ENCODE results near the gene KBTBD4. TPM values are rescaled to one million over a fixed set of nuclear protein-coding genes. Genes with fewer than 3 reads are reported as not detected.

Gene KBTBD4
- total RNA-seq, 1 donor from 2014 or later = 20.4 TPM

- intact Hi-C loops (cut with micrococcal nuclease) = no loop called here
- no peaks in the 10 kb centered on the region for H3K36me3 Mint-ChIP-seq (ENCODE audit: low read depth)
- no peak overlapping the region for H3K27ac Mint-ChIP-seq
- no peak overlapping the region for H3K4me3 Mint-ChIP-seq
- ATAC-seq (ENCODE audit: low read depth) = no peak
- H3K27me3 Mint-ChIP-seq = peaks cover 2% of the 10 kb centered on the region
- ChIA-PET CTCF (no interaction called here), POLR2A (interaction anchor here (0.5 kb wide), 1 partner anchor 103 kb away, joined by 3 read pairs; no protein-coding TSS in a partner anchor)
- peaks cover 8% of the 10 kb centered on the region for H3K4me1 Mint-ChIP-seq
- no peak for DNase-seq
- TF ChIP-seq, protein P1, sequence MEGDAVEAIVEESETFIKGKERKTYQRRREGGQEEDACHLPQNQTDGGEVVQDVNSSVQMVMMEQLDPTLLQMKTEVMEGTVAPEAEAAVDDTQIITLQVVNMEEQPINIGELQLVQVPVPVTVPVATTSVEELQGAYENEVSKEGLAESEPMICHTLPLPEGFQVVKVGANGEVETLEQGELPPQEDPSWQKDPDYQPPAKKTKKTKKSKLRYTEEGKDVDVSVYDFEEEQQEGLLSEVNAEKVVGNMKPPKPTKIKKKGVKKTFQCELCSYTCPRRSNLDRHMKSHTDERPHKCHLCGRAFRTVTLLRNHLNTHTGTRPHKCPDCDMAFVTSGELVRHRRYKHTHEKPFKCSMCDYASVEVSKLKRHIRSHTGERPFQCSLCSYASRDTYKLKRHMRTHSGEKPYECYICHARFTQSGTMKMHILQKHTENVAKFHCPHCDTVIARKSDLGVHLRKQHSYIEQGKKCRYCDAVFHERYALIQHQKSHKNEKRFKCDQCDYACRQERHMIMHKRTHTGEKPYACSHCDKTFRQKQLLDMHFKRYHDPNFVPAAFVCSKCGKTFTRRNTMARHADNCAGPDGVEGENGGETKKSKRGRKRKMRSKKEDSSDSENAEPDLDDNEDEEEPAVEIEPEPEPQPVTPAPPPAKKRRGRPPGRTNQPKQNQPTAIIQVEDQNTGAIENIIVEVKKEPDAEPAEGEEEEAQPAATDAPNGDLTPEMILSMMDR (IDR thresholded peaks at IDR 0.05) = no peak
- H3K9me3 Mint-ChIP-seq = no peaks in the 10 kb centered on the region
Measured at GRCh38 chr11:47606731-47607130, 28.0 kb upstream of the KBTBD4 start.

- intact Hi-C loops (cut with micrococcal nuclease) = no loop called here
- POLR2A ChIA-PET = no interaction called here
- no peak overlapping the region for H3K4me3 Mint-ChIP-seq
- peaks cover under 1% of the 10 kb centered on the region for H3K4me1 Mint-ChIP-seq
- H3K27me3 Mint-ChIP-seq = peaks cover 2% of the 10 kb centered on the region
- H3K27ac Mint-ChIP-seq = no peak overlapping the region
- TF ChIP-seq, protein P1 (IDR thresholded peaks at IDR 0.05) = no peak
- no peak for ATAC-seq (ENCODE audit: low read depth)
- no peaks in the 10 kb centered on the region for H3K9me3 Mint-ChIP-seq
- CTCF ChIA-PET = no interaction called here
- no peak for DNase-seq
- H3K36me3 Mint-ChIP-seq (ENCODE audit: low read depth) = no peaks in the 10 kb centered on the region
Measured at GRCh38 chr11:47605921-47606320, 27.2 kb upstream of the KBTBD4 start.

DNA sequence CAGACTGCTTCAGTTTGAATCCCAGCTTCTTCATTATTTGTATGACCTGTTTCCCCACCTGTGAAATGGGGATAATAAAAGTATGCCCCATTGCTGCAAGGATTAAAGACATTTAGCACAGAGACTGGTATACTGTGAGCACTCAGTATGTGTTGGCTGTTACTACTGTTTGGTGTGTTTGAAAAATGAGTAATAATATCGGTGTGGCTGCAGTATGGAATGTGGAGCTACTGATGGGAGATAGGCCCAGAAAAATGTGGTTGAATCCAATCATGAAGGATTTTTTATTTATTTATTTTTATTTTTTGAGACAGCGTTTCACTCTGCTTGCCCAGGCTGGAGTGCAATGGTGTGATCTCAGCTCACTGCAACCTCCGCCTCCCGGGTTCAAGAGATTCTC lies 24.5 kb upstream of the KBTBD4 start:
- Mint-ChIP-seq H3K9me3 (no peaks in the 10 kb centered on the region), H3K4me3 (no peak overlapping the region), H3K27me3 (peaks cover 2% of the 10 kb centered on the region), H3K4me1 (no peaks in the 10 kb centered on the region), H3K36me3 (ENCODE audit: low read depth) (no peaks in the 10 kb centered on the region), H3K27ac (no peak overlapping the region)
- no peak for ATAC-seq (ENCODE audit: low read depth)
- POLR2A ChIA-PET = no interaction called here
- intact Hi-C loops (cut with micrococcal nuclease) = no loop called here
- DNase-seq = no peak
- CTCF ChIA-PET = no interaction called here
- TF ChIP-seq, protein P1 (IDR thresholded peaks at IDR 0.05) = no peak

DNA sequence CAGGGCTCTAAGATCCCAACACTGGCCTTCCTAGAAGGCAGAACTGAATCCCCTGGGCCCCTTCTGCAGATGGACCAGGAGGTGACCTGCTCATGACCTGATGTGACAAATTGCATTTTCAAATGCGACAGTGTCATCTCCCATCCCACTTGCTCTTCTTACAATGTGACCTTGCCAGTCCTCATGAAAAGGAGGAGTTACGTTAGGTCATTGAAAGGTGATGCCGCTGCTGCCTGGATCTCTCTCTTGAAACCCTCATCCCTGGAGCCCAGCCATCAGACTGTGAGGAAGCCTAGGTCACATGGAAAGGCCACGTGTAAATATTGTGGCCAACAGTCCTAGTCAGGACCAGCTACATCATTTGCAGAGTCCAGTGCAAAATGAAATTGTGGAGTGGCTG lies 21.1 kb upstream of the KBTBD4 start:
- Mint-ChIP-seq H3K27ac (no peak overlapping the region), H3K27me3 (peaks cover 10% of the 10 kb centered on the region), H3K9me3 (no peaks in the 10 kb centered on the region), H3K36me3 (ENCODE audit: low read depth) (no peaks in the 10 kb centered on the region), H3K4me1 (no peaks in the 10 kb centered on the region), H3K4me3 (no peak overlapping the region)
- POLR2A ChIA-PET = no interaction called here
- no peak for DNase-seq
- no peak for ATAC-seq (ENCODE audit: low read depth)
- CTCF ChIA-PET = no interaction called here
- intact Hi-C loops (cut with micrococcal nuclease) = no loop called here
- TF ChIP-seq, protein P1 (IDR thresholded peaks at IDR 0.05) = no peak

GRCh38 chr11:47595967-47596366 lies 17.2 kb upstream of the KBTBD4 start:
- intact Hi-C loops (cut with micrococcal nuclease) = no loop called here
- Mint-ChIP-seq H3K27me3 (peaks cover 32% of the 10 kb centered on the region), H3K27ac (no peak overlapping the region), H3K9me3 (no peaks in the 10 kb centered on the region), H3K36me3 (ENCODE audit: low read depth) (no peaks in the 10 kb centered on the region), H3K4me3 (no peak overlapping the region), H3K4me1 (peaks cover 17% of the 10 kb centered on the region)
- CTCF ChIA-PET = no interaction called here
- no peak for DNase-seq
- no peak for ATAC-seq (ENCODE audit: low read depth)
- POLR2A ChIA-PET = no interaction called here
- TF ChIP-seq, protein P1 (IDR thresholded peaks at IDR 0.05) = no peak
